GM18870 (cell line): ENCODE data around the gene ALK.

ENCODE experiments used
- ATAC-seq: cut with Tn5 transposase; IDR thresholded peaks from one replicate; pipeline ENCODE4 v1.9.1; 2021; ENCODE audit warnings: moderate library complexity; ENCODE audit not compliant: unreplicated experiment

ALK gene

GRCh38 chr2:29509397-29509796, 412.0 kb downstream of the ALK start:
- no peak for ATAC-seq

- no peak for ATAC-seq
Observed at GRCh38 chr2:29504746-29505145, 416.6 kb downstream of the ALK start.

- no peak for ATAC-seq
Observed at GRCh38 chr2:29502460-29502911, 418.9 kb downstream of the ALK start.

- no peak for ATAC-seq
Observed at GRCh38 chr2:29497375-29497774, 424.0 kb downstream of the ALK start.

GRCh38 chr2:29496198-29496597, 425.2 kb downstream of the ALK start:
- no peak for ATAC-seq

- ATAC-seq: no peak
Observed at GRCh38 chr2:29495536-29496060, 425.8 kb downstream of the ALK start.

GRCh38 chr2:29495068-29495467, 426.3 kb downstream of the ALK start:
- ATAC-seq: no peak

- no peak for ATAC-seq
Observed at GRCh38 chr2:29492701-29493100, 428.7 kb downstream of the ALK start.

GRCh38 chr2:29490045-29490444, 431.3 kb downstream of the ALK start:
- no peak for ATAC-seq

- no peak for ATAC-seq
Observed at GRCh38 chr2:29489568-29489967, 431.8 kb downstream of the ALK start.

- ATAC-seq: no peak
Observed at GRCh38 chr2:29487967-29488555, 433.3 kb downstream of the ALK start.

- no peak for ATAC-seq
Observed at GRCh38 chr2:29485631-29486030, 435.8 kb downstream of the ALK start.

- ATAC-seq: no peak
Observed at GRCh38 chr2:29485117-29485516, 436.3 kb downstream of the ALK start.

- no peak for ATAC-seq
Observed at GRCh38 chr2:29482867-29483266, 438.5 kb downstream of the ALK start.

- ATAC-seq: no peak
Observed at GRCh38 chr2:29482348-29482747, 439.0 kb downstream of the ALK start.

- ATAC-seq: no peak
Observed at GRCh38 chr2:29481313-29481712, 440.1 kb downstream of the ALK start.

- no peak for ATAC-seq
Observed at GRCh38 chr2:29480426-29480825, 441.0 kb downstream of the ALK start.

GRCh38 chr2:29479401-29479800, 442.0 kb downstream of the ALK start:
- ATAC-seq: no peak

- no peak for ATAC-seq
Observed at GRCh38 chr2:29478641-29479040, 442.7 kb downstream of the ALK start.

- ATAC-seq: no peak
Observed at GRCh38 chr2:29477186-29477585, 444.2 kb downstream of the ALK start.

- ATAC-seq: no peak
Observed at GRCh38 chr2:29475499-29475898, 445.9 kb downstream of the ALK start.

- no peak for ATAC-seq
Observed at GRCh38 chr2:29469961-29470360, 451.4 kb downstream of the ALK start.

- ATAC-seq: no peak
Observed at GRCh38 chr2:29469516-29469915, 451.9 kb downstream of the ALK start.
